ENCODE results near the gene ABHD18. TPM values are rescaled to one million over a fixed set of nuclear protein-coding genes. Genes with fewer than 3 reads are reported as not detected.
"Not testable (repeated sequence)": the region's sequence is repeated elsewhere in the genome, so short reads cannot be mapped to it uniquely, and the experiment has no call there.

Gene ABHD18
- polyA plus RNA-seq, 1 donor from 2014 or later = 17.5 TPM

DNA sequence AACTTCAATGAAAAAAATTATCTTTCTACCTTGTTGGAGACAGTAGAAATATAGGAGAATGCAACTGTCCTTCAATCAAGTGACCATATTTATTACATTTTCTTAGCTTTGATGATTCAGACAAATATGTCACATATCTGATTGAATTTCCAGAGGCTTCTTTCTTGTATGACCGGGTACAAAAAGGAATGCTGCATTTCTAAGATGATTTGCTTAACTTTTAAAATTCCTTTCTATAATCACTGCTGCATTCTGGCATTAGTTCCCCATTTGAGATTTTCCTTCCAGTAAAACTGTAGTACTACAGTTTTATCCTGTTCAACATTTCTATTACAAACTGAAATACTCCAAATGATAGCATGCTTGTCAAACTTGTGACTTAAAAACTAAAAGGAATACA, 5.4 kb upstream of the ABHD18 start:
- Histone ChIP-seq H3K9ac (ENCODE audit: low read length) (no peak overlapping the region), H2AFZ (ENCODE audit: low read depth, low read length) (no peak overlapping the region), H3K27me3 (ENCODE audit: insufficient read depth, low read depth, low read length) (no peaks in the 10 kb centered on the region), H4K20me1 (ENCODE audit: insufficient read depth) (no peaks in the 10 kb centered on the region), H3K4me2 (ENCODE audit: low read length) (no peak overlapping the region), H3K9me3 (ENCODE audit: low read length) (no peaks in the 10 kb centered on the region), H3K79me2 (replicated peaks; ENCODE audit: insufficient read depth, low read length) (peaks cover 47% of the 10 kb centered on the region), H3K9me2 (ENCODE audit: insufficient read depth, low read length) (no peaks in the 10 kb centered on the region), H3K36me3 (ENCODE audit: insufficient read depth, low read length) (no peaks in the 10 kb centered on the region), H3K4me3 (ENCODE audit: low read length) (no peak overlapping the region), H3K27ac (ENCODE audit: low read length) (no peak overlapping the region), H3F3A (ENCODE audit: insufficient read depth, low read length, poor library complexity, severe bottlenecking) (no peaks in the 10 kb centered on the region)
- no peak for TF ChIP-seq RAD21 (conservative IDR thresholded peaks at IDR 0.05)
- TF ChIP-seq POLR2AphosphoS5 (IDR thresholded peaks at IDR 0.05) = no peak
- TF ChIP-seq, protein P1, sequence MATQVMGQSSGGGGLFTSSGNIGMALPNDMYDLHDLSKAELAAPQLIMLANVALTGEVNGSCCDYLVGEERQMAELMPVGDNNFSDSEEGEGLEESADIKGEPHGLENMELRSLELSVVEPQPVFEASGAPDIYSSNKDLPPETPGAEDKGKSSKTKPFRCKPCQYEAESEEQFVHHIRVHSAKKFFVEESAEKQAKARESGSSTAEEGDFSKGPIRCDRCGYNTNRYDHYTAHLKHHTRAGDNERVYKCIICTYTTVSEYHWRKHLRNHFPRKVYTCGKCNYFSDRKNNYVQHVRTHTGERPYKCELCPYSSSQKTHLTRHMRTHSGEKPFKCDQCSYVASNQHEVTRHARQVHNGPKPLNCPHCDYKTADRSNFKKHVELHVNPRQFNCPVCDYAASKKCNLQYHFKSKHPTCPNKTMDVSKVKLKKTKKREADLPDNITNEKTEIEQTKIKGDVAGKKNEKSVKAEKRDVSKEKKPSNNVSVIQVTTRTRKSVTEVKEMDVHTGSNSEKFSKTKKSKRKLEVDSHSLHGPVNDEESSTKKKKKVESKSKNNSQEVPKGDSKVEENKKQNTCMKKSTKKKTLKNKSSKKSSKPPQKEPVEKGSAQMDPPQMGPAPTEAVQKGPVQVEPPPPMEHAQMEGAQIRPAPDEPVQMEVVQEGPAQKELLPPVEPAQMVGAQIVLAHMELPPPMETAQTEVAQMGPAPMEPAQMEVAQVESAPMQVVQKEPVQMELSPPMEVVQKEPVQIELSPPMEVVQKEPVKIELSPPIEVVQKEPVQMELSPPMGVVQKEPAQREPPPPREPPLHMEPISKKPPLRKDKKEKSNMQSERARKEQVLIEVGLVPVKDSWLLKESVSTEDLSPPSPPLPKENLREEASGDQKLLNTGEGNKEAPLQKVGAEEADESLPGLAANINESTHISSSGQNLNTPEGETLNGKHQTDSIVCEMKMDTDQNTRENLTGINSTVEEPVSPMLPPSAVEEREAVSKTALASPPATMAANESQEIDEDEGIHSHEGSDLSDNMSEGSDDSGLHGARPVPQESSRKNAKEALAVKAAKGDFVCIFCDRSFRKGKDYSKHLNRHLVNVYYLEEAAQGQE (IDR thresholded peaks at IDR 0.05; ENCODE audit: borderline replicate concordance) = no peak
- no peak for TF ChIP-seq SMC3 (conservative IDR thresholded peaks at IDR 0.05; ENCODE audit: poor library complexity)
- TF ChIP-seq EZH2 (IDR thresholded peaks at IDR 0.05; ENCODE audit: borderline replicate concordance, insufficient read depth, low read length, poor library complexity, severe bottlenecking) = no peak
- no peak for TF ChIP-seq MXI1 (conservative IDR thresholded peaks at IDR 0.05; ENCODE audit: poor library complexity, severe bottlenecking)
- no peak for TF ChIP-seq TAF1 (IDR thresholded peaks at IDR 0.05; ENCODE audit: low read depth)
- no peak for TF ChIP-seq EP300 (conservative IDR thresholded peaks at IDR 0.05; ENCODE audit: poor library complexity, severe bottlenecking)
- TF ChIP-seq, protein P2, sequence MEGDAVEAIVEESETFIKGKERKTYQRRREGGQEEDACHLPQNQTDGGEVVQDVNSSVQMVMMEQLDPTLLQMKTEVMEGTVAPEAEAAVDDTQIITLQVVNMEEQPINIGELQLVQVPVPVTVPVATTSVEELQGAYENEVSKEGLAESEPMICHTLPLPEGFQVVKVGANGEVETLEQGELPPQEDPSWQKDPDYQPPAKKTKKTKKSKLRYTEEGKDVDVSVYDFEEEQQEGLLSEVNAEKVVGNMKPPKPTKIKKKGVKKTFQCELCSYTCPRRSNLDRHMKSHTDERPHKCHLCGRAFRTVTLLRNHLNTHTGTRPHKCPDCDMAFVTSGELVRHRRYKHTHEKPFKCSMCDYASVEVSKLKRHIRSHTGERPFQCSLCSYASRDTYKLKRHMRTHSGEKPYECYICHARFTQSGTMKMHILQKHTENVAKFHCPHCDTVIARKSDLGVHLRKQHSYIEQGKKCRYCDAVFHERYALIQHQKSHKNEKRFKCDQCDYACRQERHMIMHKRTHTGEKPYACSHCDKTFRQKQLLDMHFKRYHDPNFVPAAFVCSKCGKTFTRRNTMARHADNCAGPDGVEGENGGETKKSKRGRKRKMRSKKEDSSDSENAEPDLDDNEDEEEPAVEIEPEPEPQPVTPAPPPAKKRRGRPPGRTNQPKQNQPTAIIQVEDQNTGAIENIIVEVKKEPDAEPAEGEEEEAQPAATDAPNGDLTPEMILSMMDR (IDR thresholded peaks at IDR 0.05; ENCODE audit: poor library complexity, severe bottlenecking) = no peak

DNA sequence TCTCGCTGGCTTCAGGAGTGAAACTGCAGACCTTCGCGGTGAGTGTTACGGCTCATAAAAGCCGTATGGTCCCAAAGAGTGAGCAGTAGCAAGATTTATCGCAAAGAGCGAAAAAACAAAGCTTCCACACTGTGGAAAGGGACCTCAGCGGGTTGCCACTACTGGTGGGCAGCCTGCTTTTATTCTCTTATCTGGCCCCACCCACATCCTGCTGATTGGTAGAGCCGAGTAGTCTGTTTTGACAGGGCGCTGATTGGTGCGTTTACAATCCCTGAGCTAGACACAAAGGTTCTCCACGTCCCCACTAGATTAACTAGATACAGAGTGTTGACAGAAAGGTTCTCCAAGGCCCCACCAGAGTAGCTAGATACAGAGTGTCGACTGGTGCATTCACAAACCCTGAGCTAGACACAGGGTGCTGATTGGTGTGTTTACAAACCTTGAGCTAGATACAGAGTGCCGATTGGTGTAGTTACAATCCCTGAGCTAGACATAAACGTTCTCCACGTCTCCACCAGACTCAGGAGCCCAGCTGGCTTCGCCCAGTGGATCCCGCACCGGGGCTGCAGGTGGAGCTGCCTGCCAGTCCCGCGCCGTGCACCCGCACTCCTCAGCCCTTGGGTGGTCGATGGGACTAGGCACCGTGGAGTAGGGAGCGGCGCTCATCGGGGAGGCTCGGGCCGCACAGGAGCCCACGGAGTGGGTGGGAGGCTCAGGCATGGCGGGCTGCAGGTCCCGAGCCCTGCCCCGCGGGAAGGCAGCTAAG, 1.4 kb upstream of the ABHD18 start:
- H3K9me3 ChIP-seq (ENCODE audit: low read length); H3K27ac ChIP-seq (ENCODE audit: low read length); H3K9me2 ChIP-seq (ENCODE audit: insufficient read depth, low read length); H3F3A ChIP-seq (ENCODE audit: insufficient read depth, low read length, poor library complexity, severe bottlenecking); H3K36me3 ChIP-seq (ENCODE audit: insufficient read depth, low read length); H4K20me1 ChIP-seq (ENCODE audit: insufficient read depth); H3K27me3 ChIP-seq (ENCODE audit: insufficient read depth, low read depth, low read length); H2AFZ ChIP-seq (ENCODE audit: low read depth, low read length); H3K4me2 ChIP-seq (ENCODE audit: low read length): not testable (repeated sequence)
- peak overlapping the region; percentile 91 for H3K9ac ChIP-seq (ENCODE audit: low read length)
- peaks cover 55% of the 10 kb centered on the region for H3K79me2 ChIP-seq (replicated peaks; ENCODE audit: insufficient read depth, low read length)
- H3K4me3 ChIP-seq (ENCODE audit: low read length) = peak overlapping the region; percentile 70

DNA sequence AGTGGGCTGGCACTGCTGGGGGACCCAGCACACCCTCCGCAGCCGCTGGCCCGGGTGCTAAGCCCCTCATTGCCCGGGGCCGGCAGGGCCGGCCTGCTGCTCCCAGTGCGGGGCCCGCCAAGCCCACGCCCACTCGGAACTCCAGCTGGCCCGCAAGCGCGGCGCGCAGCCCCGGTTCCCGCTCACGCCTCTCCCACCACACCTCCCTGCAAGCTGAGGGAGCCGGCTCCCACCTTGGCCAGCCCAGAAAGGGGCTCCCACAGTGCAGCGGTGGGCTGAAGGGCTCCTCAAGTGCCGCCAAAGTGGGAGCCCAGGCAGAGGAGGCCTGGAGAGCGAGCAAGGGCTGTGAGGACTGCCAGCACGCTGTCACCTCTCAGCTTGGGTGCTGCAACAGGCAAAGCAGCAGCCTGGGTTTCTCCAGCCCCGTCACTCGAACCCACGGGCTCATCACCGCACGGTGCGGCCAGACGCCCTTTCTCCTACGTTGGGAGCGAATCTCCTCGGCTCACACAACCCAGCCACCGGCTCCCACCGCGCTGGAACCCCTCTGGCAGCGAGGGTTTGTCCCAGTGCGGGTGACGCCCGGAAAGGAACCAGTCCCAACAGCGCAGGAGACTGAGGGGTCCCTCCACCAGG, 662 bp upstream of the ABHD18 start:
- not testable (repeated sequence) for H3K9me3 ChIP-seq (ENCODE audit: low read length); H3K27me3 ChIP-seq (ENCODE audit: insufficient read depth, low read depth, low read length); H3F3A ChIP-seq (ENCODE audit: insufficient read depth, low read length, poor library complexity, severe bottlenecking); H3K4me2 ChIP-seq (ENCODE audit: low read length); H3K9me2 ChIP-seq (ENCODE audit: insufficient read depth, low read length); H3K36me3 ChIP-seq (ENCODE audit: insufficient read depth, low read length); H4K20me1 ChIP-seq (ENCODE audit: insufficient read depth)
- peaks cover 56% of the 10 kb centered on the region for H3K79me2 ChIP-seq (replicated peaks; ENCODE audit: insufficient read depth, low read length)
- peak overlapping the region; percentile 91 for H3K9ac ChIP-seq (ENCODE audit: low read length)
- H3K27ac ChIP-seq (ENCODE audit: low read length) = peak overlapping the region; percentile 89
- H2AFZ ChIP-seq (ENCODE audit: low read depth, low read length) = peak overlapping the region; percentile 99
- peak overlapping the region; percentile 70 for H3K4me3 ChIP-seq (ENCODE audit: low read length)
